ENCODE data around the gene IFT88. TPM values are rescaled to one million over a fixed set of nuclear protein-coding genes. Genes with fewer than 3 reads are reported as not detected.

The IFT88 gene
- total RNA-seq, 1 experiment from 2014 or later, result 5.2 TPM

GRCh38 chr13:20565115-20565736 lies 1.7 kb upstream of the IFT88 start:
- Histone ChIP-seq H3K9me3 (ENCODE audit: control insufficient read depth, low read depth, low read length) (no peaks in the 10 kb centered on the region), H2AK5ac (ENCODE audit: insufficient read length, low read length) (no peak overlapping the region), H3K79me1 (ENCODE audit: insufficient read depth, low read depth, low read length, poor library complexity, severe bottlenecking) (no peaks in the 10 kb centered on the region), H2AFZ (ENCODE audit: low read length) (no peak overlapping the region), H4K91ac (ENCODE audit: insufficient read length, low read depth, low read length) (no peak overlapping the region), H3K4me2 (ENCODE audit: insufficient read depth, insufficient read length, low read length) (no peak overlapping the region), H2BK15ac (ENCODE audit: low read depth, low read length) (no peak overlapping the region), H3T11ph (ENCODE audit: low read length) (no peak overlapping the region), H3K23me2 (ENCODE audit: insufficient read length, low read depth, low read length, poor library complexity, severe bottlenecking) (peaks cover 10% of the 10 kb centered on the region), H3K27ac (ENCODE audit: insufficient read length, low read depth, low read length) (no peak overlapping the region), H4K8ac (replicated peaks; ENCODE audit: insufficient read length, low read depth, low read length) (no peak overlapping the region), H3K14ac (ENCODE audit: insufficient read depth, low read length) (no peak overlapping the region), H2BK20ac (ENCODE audit: low read depth, low read length, poor library complexity, severe bottlenecking) (no peak overlapping the region), H4K20me1 (ENCODE audit: control insufficient read depth, insufficient read depth, insufficient read length) (no peaks in the 10 kb centered on the region), H3K9ac (ENCODE audit: extremely low read depth, insufficient read length, low read length) (no peak overlapping the region), H3K79me2 (ENCODE audit: insufficient read depth, low read length) (no peaks in the 10 kb centered on the region), H2BK120ac (ENCODE audit: low read depth, low read length, poor library complexity, severe bottlenecking) (no peak overlapping the region), H3K18ac (ENCODE audit: insufficient read length, low read depth, low read length) (no peak overlapping the region), H3K4ac (ENCODE audit: low read depth, low read length) (no peak overlapping the region), H4K5ac (ENCODE audit: insufficient read length, low read depth, low read length) (no peak overlapping the region), H3K56ac (ENCODE audit: insufficient read length, low read depth, low read length) (no peak overlapping the region), H2BK5ac (ENCODE audit: insufficient read length, low read length) (no peak overlapping the region), H3K23ac (ENCODE audit: insufficient read length, low read depth, low read length) (no peak overlapping the region), H3K27me3 (ENCODE audit: insufficient read depth, low read length) (no peaks in the 10 kb centered on the region), H2BK12ac (ENCODE audit: insufficient read length, low read depth, low read length) (no peak overlapping the region), H3K4me1 (ENCODE audit: insufficient read depth, low read length) (no peaks in the 10 kb centered on the region)
- Mint-ChIP-seq H3K27ac (no peak overlapping the region), H3K27me3 (ENCODE audit: low read depth) (peaks cover 16% of the 10 kb centered on the region), H3K36me3 (ENCODE audit: insufficient read depth in 1 of 3, low read depth in 3 of 3) (peaks cover 4 to 20% (median 12%) of the 10 kb centered on the region in 3 experiments; a peak in 6 of 7 replicates), H3K4me3 (0 out of 5 replicates have a peak overlapping the region, but pooled peaks of 1 of the 2 experiments have one; percentile 84), H3K9me3 (peaks cover 20 to 25% of the 10 kb centered on the region in 2 experiments), H3K4me1 (peaks cover 8 to 12% of the 10 kb centered on the region in 2 experiments)
- DNase-seq, result no peak
- no CpG with 5 or more reads among the region's 11 CpGs for WGBS (ENCODE audit: extremely low coverage, insufficient read length, low lambda C conversion rate)
- TF ChIP-seq, protein P1, sequence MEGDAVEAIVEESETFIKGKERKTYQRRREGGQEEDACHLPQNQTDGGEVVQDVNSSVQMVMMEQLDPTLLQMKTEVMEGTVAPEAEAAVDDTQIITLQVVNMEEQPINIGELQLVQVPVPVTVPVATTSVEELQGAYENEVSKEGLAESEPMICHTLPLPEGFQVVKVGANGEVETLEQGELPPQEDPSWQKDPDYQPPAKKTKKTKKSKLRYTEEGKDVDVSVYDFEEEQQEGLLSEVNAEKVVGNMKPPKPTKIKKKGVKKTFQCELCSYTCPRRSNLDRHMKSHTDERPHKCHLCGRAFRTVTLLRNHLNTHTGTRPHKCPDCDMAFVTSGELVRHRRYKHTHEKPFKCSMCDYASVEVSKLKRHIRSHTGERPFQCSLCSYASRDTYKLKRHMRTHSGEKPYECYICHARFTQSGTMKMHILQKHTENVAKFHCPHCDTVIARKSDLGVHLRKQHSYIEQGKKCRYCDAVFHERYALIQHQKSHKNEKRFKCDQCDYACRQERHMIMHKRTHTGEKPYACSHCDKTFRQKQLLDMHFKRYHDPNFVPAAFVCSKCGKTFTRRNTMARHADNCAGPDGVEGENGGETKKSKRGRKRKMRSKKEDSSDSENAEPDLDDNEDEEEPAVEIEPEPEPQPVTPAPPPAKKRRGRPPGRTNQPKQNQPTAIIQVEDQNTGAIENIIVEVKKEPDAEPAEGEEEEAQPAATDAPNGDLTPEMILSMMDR (conservative IDR thresholded peaks at IDR 0.05), result no peak

All from H9 (cell line).